ENCODE data around the gene UBE2QL1.

The UBE2QL1 gene

GRCh38 chr5:6427694-6428093 lies 21.0 kb upstream of the UBE2QL1 start:
- DNase-seq (ENCODE audit: low read depth in 4 of 4, low spot score in 1 of 4): no peak

DNA sequence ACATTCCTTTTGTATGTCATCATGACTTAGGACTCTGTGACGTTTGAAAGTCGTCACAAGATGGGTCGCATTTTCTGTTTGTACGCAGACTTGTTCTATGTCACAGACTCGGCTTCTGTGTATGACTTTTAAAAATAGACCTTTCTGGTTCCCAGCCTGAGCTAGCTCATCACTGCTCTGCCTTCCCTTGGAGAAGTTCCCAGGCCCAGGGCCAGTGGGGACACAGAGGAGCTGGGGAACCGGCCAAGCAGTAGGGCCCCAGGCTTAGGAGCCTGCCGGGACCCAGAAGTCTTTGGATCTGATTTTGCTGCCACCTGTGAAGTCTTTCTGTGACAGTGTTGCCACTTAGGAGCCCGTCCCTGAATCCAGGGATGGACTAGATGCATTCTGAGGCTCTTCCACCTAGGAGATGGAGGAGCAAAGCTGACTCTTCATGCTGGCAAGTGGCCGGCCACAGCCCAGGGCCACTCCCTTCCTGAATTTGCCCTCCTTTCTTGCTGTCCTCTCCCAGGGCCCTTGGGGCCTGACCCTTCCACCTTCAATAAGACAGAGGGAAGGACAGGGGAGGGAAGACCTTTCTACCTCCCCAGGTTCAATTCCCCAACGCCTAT lies 18.1 kb upstream of the UBE2QL1 start:
- DNase-seq (ENCODE audit: low read depth in 4 of 4, low spot score in 1 of 4): no peak

DNA sequence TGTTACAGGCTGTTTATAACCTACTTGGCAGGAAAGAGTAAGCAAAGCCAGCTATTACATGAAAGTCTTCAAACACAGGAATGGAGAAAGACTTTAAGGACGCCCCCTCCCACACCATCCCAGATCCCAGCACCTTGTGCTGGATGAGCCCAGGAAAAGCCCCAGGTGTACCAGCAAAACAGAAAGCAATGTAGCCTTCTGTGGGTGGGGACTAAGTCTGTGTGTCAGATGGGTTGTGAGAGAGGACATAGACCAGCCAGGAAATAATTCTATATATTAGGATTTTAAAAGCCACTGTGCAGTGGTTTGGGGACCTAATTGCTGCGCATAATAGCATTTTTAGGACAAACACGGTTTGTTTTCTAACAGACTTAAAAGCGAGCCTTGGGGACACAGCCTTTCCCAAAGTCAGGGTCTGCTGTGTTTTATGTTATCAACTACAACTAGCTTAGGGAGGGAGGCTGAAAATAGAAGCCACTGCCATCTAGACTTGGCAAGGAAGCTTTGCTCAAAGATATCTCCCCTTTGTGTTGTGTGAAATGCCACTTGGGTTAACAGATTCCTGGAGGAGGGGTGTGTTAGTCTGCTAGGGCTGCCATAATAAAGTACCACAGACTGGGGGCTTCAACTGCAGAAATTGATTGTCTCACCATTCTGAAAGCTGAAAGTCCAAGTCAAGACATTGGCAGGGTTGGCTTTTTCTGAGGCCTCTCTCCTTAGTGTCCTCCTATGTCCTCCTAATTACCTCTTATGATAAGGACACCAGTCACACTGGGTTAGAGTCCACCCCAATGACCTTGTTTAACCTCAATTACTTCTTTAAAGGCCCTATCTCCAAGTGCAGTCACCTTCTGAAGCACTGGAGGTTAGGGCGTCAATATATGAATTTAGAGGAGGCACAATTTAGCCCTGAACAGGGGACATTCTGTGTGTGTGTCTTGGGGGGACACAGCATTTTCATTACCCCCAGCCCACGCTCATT lies 17.2 kb upstream of the UBE2QL1 start:
- DNase-seq (ENCODE audit: low read depth in 4 of 4, low spot score in 1 of 4): no peak

DNA sequence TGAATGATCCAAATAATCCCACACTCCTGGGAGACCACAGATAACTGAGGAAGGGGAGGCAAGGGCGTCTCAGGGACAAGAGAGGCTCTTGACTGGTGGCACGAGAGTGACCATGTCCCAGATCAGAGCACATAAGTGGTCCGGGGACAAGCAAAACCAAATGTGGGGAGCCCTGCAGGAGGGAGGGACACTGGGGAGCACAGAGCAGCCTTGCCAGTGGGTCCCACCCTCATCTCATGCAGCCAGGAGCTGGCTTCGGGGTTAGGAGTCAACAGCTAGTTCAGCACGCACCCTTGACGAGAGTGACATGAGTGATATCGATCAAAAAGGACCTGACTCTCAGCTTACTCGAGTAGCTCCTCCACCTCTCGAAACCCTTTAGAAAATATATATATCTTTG lies 16.5 kb upstream of the UBE2QL1 start:
- no peak for DNase-seq (ENCODE audit: low read depth in 4 of 4, low spot score in 1 of 4)

GRCh38 chr5:6434731-6435130 lies 13.9 kb upstream of the UBE2QL1 start:
- DNase-seq (ENCODE audit: low read depth in 4 of 4, low spot score in 1 of 4): no peak

- DNase-seq (ENCODE audit: low read depth in 4 of 4, low spot score in 1 of 4): no peak
Observed at GRCh38 chr5:6435356-6435755, 13.3 kb upstream of the UBE2QL1 start.

DNA sequence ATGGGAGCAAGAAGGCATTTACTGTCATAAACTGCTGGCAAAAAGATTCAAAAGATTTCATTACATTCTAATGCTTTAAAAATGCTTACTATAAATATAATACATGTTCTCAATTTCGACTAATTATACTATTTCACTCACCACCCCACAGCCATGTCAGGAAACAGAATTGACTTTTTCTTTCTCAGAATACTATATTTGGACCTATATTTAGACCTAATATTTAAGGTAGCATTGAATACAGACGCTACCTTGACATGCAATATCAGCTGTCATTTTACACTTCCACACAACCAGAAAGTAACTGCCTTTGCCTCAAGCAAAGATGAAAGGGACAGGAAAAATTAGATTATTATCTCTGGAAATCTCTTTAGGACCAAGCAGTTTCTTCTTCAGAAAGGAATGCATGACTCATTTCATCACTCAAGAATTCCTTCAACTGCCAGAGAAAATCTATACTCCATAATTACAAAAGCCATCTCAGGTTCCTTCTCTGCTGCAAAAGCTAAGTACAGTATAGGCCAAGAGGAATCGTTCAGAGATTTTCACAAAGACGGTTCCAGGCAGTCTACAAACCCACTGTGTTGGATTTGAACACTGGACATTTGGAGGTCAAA lies 11.8 kb upstream of the UBE2QL1 start:
- no peak for DNase-seq (ENCODE audit: low read depth in 4 of 4, low spot score in 1 of 4)

GRCh38 chr5:6439588-6440550 lies 8.8 kb upstream of the UBE2QL1 start:
- no peak for DNase-seq (ENCODE audit: low read depth in 4 of 4, low spot score in 1 of 4)

DNA sequence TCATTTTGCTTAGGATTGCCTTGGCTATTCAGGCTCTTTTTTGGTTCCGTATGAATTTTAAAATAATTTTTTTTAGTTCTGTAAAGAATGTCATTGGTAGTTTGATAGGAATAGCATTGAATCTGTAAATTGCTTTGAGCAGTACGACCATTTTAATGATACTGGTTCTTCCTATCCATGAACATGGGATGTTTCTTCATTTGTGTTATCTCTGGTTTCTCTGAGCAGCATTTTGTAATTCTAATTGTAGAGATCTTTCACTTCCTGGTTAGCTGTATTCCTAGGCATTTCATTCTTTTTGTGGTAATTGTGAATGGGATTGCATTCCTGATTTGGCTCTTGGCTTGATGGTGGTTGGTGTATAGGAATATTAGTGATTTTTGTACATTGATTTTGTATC lies 6.3 kb upstream of the UBE2QL1 start:
- no peak for DNase-seq (ENCODE audit: low read depth in 4 of 4, low spot score in 1 of 4)

DNA sequence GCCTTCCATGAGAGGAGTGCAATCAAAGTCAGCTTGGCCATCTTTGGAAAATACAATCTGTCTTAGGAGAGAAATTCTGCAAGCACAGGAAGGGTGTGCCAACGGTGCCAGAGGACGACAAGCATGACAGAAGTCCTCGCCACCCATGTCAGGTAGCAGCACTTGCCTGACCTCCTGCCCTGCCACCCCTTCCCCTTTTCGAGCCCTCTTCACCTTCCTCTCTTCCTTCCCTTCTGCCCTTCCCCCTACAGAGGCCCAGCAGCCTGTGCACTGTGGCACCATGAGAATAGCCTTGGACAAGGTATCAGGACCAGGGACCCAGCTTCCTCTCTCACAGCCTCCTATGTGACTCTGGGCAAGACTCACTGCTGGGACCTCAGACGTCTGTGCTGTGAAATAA lies 5.3 kb upstream of the UBE2QL1 start:
- no peak for DNase-seq (ENCODE audit: low read depth in 4 of 4, low spot score in 1 of 4)

- DNase-seq (ENCODE audit: low read depth in 4 of 4, low spot score in 1 of 4): no peak
Observed at GRCh38 chr5:6446042-6446441, 2.6 kb upstream of the UBE2QL1 start.

DNA sequence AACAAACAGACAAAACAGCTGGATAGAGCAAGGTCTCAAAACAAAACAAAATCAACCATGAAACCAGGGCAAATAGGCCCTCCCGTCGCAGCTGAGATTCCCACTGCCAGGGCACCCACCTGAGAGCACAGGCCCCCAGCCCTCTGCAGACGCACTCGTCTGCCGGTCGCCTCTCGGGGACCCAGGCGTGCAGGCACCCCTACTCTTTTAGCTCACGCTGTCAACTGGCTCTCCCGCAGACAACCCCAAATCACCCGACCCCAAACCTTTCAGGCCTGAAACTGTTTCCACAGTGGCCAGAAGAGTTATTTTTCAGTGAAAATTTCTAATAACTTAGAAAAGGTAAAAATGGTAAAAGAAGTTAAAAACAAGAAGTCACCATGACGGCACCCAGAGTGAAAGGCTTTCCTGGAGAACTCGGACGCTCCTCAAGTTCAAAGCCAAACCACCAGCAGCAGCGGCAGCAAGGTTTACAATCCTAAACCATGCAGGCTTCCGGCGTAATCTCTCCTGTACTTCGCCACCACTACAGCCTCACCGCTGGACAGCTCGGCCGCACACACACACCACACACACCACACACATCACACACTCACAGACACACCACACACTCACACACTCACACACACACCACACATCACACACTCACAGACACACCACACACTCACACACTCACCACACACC lies 1.9 kb upstream of the UBE2QL1 start:
- no peak for DNase-seq (ENCODE audit: low read depth in 4 of 4, low spot score in 1 of 4)

DNA sequence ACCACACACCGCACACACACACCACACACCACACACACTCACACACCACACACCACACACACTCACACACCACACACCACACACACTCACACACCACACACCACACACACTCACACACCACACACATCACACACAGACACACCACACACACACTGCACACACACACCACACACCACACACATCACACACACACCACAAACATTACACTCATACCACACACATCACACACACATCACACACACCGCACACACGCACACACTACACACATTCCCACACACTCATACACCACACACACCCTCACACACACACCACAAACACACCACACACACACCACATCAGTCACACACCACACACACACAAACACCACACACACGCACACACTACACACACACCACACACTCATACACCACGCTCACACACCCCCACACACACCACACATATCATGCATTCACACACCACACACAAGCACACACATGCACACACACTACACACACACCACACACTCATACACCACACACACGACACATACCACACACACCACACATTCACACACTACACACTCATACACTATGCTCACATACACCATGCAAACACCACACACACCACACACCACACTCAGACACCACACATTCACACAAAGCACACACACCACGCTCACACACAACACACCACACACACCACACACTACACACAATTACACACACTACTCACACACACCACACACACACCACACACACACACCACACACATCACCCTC lies 1.1 kb upstream of the UBE2QL1 start:
- no peak for DNase-seq (ENCODE audit: low read depth in 4 of 4, low spot score in 1 of 4)

DNA sequence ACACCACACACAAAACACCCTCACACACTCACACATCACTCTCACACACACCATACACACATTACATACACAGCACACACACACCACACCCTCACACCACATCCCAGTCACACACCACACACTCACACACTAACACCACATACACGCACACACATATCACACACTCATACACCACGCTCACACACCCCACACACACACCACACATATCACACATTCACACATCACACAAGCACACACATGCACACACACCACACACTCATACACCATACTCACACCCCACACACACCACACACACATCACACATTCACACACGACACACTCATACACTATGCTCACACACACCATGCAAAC lies 543 bp upstream of the UBE2QL1 start:
- DNase-seq (ENCODE audit: low read depth in 4 of 4, low spot score in 1 of 4): no peak

DNA sequence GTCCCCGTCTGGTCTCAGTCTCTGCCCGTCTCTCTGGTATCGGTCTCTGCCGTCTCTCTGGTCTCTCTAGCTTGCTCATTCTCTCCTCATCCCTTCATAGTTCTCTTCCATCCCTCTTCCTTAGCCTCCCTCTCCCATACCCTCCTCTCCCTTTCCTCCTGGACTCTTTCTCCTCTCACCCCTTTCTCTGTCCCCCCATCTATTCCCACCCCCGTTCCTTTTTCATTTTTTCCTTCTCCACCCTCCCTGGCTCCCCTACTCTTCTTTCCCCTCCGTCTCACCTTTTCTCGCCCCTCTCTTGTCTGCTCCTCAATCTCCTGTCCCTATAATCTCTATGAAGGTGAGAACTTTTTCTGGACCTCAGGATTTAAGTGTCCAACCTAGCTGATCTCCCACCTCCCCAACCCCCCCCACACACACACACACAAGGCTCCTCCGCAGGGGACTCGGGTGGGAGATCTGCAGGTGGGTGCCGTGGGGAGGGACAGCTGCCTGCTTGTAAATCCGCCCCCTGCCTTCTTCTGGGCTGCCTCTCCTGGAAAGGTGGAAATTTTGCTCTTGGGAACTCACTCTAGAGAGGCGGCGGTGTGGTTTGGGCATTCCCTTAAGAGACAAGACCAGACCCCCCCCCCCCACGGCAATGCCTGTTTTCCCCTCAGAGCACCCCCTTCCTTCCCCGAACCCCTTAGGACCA lies 953 bp downstream of the UBE2QL1 start:
- no peak for DNase-seq (ENCODE audit: low read depth in 4 of 4, low spot score in 1 of 4)

GRCh38 chr5:6450319-6450833 lies 1.7 kb downstream of the UBE2QL1 start:
- DNase-seq (ENCODE audit: low read depth in 4 of 4, low spot score in 1 of 4): no peak

GRCh38 chr5:6452622-6453504 lies 4.2 kb downstream of the UBE2QL1 start:
- DNase-seq (ENCODE audit: low read depth in 4 of 4, low spot score in 1 of 4): no peak
